ENCODE data around the gene TYSND1. TPM values are rescaled to one million over a fixed set of nuclear protein-coding genes. Genes with fewer than 3 reads are reported as not detected.

TYSND1 gene
- total RNA-seq, 1 donor = 15.6 TPM

- Histone ChIP-seq H2AFZ (ENCODE audit: low read length) (no peak overlapping the region), H4K20me1 (ENCODE audit: insufficient read depth, low read length) (no peaks in the 10 kb centered on the region), H3K27me3 (ENCODE audit: insufficient read depth, low read length) (peaks cover 6% of the 10 kb centered on the region), H3K9me3 (ENCODE audit: low read depth, low read length) (no peaks in the 10 kb centered on the region), H3K4me2 (ENCODE audit: insufficient read depth, low read length) (no peak overlapping the region), H3K79me2 (ENCODE audit: insufficient read depth, low read length) (no peaks in the 10 kb centered on the region), H3K27ac (ENCODE audit: low read depth, low read length) (no peak overlapping the region), H3K36me3 (ENCODE audit: insufficient read depth, low read length) (no peaks in the 10 kb centered on the region), H3K4me3 (ENCODE audit: insufficient read depth, low read length) (no peak overlapping the region), H3K4me1 (ENCODE audit: insufficient read depth, low read length) (peaks cover 8% of the 10 kb centered on the region)
- DNase-seq (ENCODE audit: insufficient read length, low spot score, missing footprints) = no peak
- no peak for TF ChIP-seq CTCF (IDR thresholded peaks at IDR 0.05; ENCODE audit: extremely low read depth, low read depth, low read length)
These were observed 31.7 kb upstream of the TYSND1 start for GRCh38 chr10:70178139-70178725.

GRCh38 chr10:70176441-70176840 is 29.9 kb upstream of the TYSND1 start:
- H3K4me1 ChIP-seq (ENCODE audit: insufficient read depth, low read length) = peaks cover 8% of the 10 kb centered on the region
- H4K20me1 ChIP-seq (ENCODE audit: insufficient read depth, low read length) = no peaks in the 10 kb centered on the region
- no peaks in the 10 kb centered on the region for H3K27me3 ChIP-seq (ENCODE audit: insufficient read depth, low read length)
- H2AFZ ChIP-seq (ENCODE audit: low read length) = no peak overlapping the region
- no peaks in the 10 kb centered on the region for H3K79me2 ChIP-seq (ENCODE audit: insufficient read depth, low read length)
- H3K4me2 ChIP-seq (ENCODE audit: insufficient read depth, low read length) = no peak overlapping the region
- peak; percentile 42 for DNase-seq (ENCODE audit: insufficient read length, low spot score, missing footprints)
- no peak for TF ChIP-seq CTCF (IDR thresholded peaks at IDR 0.05; ENCODE audit: extremely low read depth, low read depth, low read length)
- H3K27ac ChIP-seq (ENCODE audit: low read depth, low read length) = no peak overlapping the region
- no peak overlapping the region for H3K4me3 ChIP-seq (ENCODE audit: insufficient read depth, low read length)
- no peaks in the 10 kb centered on the region for H3K9me3 ChIP-seq (ENCODE audit: low read depth, low read length)
- H3K36me3 ChIP-seq (ENCODE audit: insufficient read depth, low read length) = no peaks in the 10 kb centered on the region

- Histone ChIP-seq H3K9me3 (ENCODE audit: low read depth, low read length) (no peaks in the 10 kb centered on the region), H3K36me3 (ENCODE audit: insufficient read depth, low read length) (no peaks in the 10 kb centered on the region), H4K20me1 (ENCODE audit: insufficient read depth, low read length) (no peaks in the 10 kb centered on the region), H3K4me3 (ENCODE audit: insufficient read depth, low read length) (no peak overlapping the region), H3K4me1 (ENCODE audit: insufficient read depth, low read length) (peaks cover 8% of the 10 kb centered on the region), H3K27ac (ENCODE audit: low read depth, low read length) (no peak overlapping the region), H2AFZ (ENCODE audit: low read length) (no peak overlapping the region), H3K4me2 (ENCODE audit: insufficient read depth, low read length) (no peak overlapping the region), H3K79me2 (ENCODE audit: insufficient read depth, low read length) (no peaks in the 10 kb centered on the region), H3K27me3 (ENCODE audit: insufficient read depth, low read length) (no peaks in the 10 kb centered on the region)
- TF ChIP-seq CTCF (IDR thresholded peaks at IDR 0.05; ENCODE audit: extremely low read depth, low read depth, low read length) = no peak
- no peak for DNase-seq (ENCODE audit: insufficient read length, low spot score, missing footprints)
These were observed 29.0 kb upstream of the TYSND1 start for GRCh38 chr10:70175516-70175915.

GRCh38 chr10:70174058-70174741 is 27.7 kb upstream of the TYSND1 start:
- DNase-seq (ENCODE audit: insufficient read length, low spot score, missing footprints) = peak; percentile 39
- Histone ChIP-seq H4K20me1 (ENCODE audit: insufficient read depth, low read length) (peaks cover 8% of the 10 kb centered on the region), H3K27ac (ENCODE audit: low read depth, low read length) (no peak overlapping the region), H3K36me3 (ENCODE audit: insufficient read depth, low read length) (no peaks in the 10 kb centered on the region), H3K4me2 (ENCODE audit: insufficient read depth, low read length) (no peak overlapping the region), H3K9me3 (ENCODE audit: low read depth, low read length) (no peaks in the 10 kb centered on the region), H3K4me3 (ENCODE audit: insufficient read depth, low read length) (no peak overlapping the region), H2AFZ (ENCODE audit: low read length) (peak overlapping the region; percentile 95), H3K27me3 (ENCODE audit: insufficient read depth, low read length) (no peaks in the 10 kb centered on the region), H3K4me1 (ENCODE audit: insufficient read depth, low read length) (peaks cover 8% of the 10 kb centered on the region), H3K79me2 (ENCODE audit: insufficient read depth, low read length) (peaks cover 11% of the 10 kb centered on the region)
- TF ChIP-seq CTCF (IDR thresholded peaks at IDR 0.05; ENCODE audit: extremely low read depth, low read depth, low read length) = no peak
